Measurements from ENCODE around the gene IGSF10. TPM values are rescaled to one million over a fixed set of nuclear protein-coding genes. Genes with fewer than 3 reads are reported as not detected.

The IGSF10 gene
- total RNA-seq, 1 donor from 2014 or later, result 30.9 TPM

GRCh38 chr3:151436675-151437446 lies 24.0 kb downstream of the IGSF10 start:
- H3K36me3 ChIP-seq, result no peaks in the 10 kb centered on the region
- DNase-seq (no peak), ATAC-seq (no peak)
- no peak overlapping the region for H3K4me3 ChIP-seq
- intact Hi-C loops (cut with DNase I), result no loop called here
- H3K27me3 ChIP-seq (ENCODE audit: low read depth), result no peaks in the 10 kb centered on the region
- no peaks in the 10 kb centered on the region for H3K4me1 ChIP-seq
- no peaks in the 10 kb centered on the region for H3K9me3 ChIP-seq
- TF ChIP-seq, protein P1, sequence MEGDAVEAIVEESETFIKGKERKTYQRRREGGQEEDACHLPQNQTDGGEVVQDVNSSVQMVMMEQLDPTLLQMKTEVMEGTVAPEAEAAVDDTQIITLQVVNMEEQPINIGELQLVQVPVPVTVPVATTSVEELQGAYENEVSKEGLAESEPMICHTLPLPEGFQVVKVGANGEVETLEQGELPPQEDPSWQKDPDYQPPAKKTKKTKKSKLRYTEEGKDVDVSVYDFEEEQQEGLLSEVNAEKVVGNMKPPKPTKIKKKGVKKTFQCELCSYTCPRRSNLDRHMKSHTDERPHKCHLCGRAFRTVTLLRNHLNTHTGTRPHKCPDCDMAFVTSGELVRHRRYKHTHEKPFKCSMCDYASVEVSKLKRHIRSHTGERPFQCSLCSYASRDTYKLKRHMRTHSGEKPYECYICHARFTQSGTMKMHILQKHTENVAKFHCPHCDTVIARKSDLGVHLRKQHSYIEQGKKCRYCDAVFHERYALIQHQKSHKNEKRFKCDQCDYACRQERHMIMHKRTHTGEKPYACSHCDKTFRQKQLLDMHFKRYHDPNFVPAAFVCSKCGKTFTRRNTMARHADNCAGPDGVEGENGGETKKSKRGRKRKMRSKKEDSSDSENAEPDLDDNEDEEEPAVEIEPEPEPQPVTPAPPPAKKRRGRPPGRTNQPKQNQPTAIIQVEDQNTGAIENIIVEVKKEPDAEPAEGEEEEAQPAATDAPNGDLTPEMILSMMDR (IDR thresholded peaks at IDR 0.05), result no peak
- H3K27ac ChIP-seq, result no peak overlapping the region

- H3K27ac ChIP-seq, result no peak overlapping the region
- intact Hi-C loops (cut with DNase I), result no loop called here
- no peaks in the 10 kb centered on the region for H3K27me3 ChIP-seq (ENCODE audit: low read depth)
- H3K4me3 ChIP-seq, result no peak overlapping the region
- no peaks in the 10 kb centered on the region for H3K4me1 ChIP-seq
- no peaks in the 10 kb centered on the region for H3K9me3 ChIP-seq
- no peak for ATAC-seq
- H3K36me3 ChIP-seq, result no peaks in the 10 kb centered on the region
- TF ChIP-seq, protein P1 (IDR thresholded peaks at IDR 0.05), result no peak
- no peak for DNase-seq
These were observed 26.5 kb downstream of the IGSF10 start for GRCh38 chr3:151434151-151434890.

DNA sequence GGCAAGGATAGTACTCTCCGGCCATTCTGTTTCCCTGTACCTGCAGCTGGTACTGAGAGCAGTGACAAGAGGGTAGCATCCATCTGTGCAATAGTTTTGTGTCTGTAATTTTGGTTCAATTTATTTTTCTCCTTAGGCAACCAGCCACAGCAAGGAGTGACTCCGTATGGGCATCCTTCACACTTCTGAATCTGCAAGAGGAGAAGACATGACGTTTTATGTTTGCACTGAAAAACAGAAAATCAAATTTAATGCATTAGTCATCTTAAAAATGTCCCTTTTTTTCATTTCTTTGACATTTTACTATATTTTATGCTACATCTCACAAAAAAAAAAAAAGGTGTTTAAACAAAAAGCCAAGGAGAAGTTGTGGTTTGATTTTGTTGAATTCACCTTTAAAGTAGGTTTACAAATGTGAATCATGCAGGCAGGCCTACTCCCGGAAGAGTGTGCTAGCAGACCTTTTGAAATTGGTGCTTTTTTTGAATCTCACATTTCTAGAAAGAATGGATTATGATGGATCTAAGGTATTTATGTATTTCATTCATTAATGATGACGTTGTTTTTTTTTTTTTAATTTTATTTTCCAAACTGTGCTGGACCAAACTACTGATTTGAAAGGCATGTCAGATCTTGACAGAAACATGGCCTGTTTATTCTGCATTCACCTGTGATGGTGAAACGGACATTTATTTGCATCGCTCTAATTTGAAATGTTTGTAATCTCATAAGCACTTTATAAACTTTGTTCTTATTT lies 28.1 kb downstream of the IGSF10 start:
- no peak overlapping the region for H3K4me3 ChIP-seq
- DNase-seq, result no peak

DNA sequence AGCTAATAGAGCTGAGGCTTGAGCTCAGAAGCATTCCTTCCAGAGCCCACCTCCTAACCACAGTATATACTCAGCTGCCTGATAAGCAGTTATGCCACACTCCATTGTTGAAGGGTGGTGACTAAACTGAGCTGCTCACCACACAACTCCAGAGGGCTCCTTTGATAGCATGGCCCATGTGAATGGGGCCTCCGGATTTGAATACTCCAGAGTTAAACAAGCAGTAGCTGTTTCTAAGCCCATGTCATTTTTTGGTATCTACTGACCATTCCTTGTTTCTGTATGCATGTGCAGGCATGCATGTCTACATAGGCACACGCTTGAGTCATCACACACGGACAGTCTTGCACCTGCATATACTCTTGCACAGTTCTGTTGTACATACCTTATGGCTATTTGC lies 28.9 kb downstream of the IGSF10 start:
- intact Hi-C loops (cut with DNase I), result no loop called here
- no peaks in the 10 kb centered on the region for H3K36me3 ChIP-seq
- H3K4me1 ChIP-seq, result no peaks in the 10 kb centered on the region
- ATAC-seq, result no peak
- H3K27ac ChIP-seq, result no peak overlapping the region
- H3K4me3 ChIP-seq, result no peak overlapping the region
- no peaks in the 10 kb centered on the region for H3K27me3 ChIP-seq (ENCODE audit: low read depth)
- TF ChIP-seq, protein P1 (IDR thresholded peaks at IDR 0.05), result no peak
- no peak for DNase-seq
- no peaks in the 10 kb centered on the region for H3K9me3 ChIP-seq

More for the DNA sequence above, 28.1 kb downstream of the IGSF10 start:
- intact Hi-C loops (cut with DNase I), result no loop called here
- Histone ChIP-seq H3K27me3 (ENCODE audit: low read depth) (no peaks in the 10 kb centered on the region), H3K4me1 (no peaks in the 10 kb centered on the region), H3K9me3 (no peaks in the 10 kb centered on the region), H3K36me3 (no peaks in the 10 kb centered on the region), H3K27ac (no peak overlapping the region)
- TF ChIP-seq, protein P1 (IDR thresholded peaks at IDR 0.05), result no peak
- no peak for ATAC-seq

DNA sequence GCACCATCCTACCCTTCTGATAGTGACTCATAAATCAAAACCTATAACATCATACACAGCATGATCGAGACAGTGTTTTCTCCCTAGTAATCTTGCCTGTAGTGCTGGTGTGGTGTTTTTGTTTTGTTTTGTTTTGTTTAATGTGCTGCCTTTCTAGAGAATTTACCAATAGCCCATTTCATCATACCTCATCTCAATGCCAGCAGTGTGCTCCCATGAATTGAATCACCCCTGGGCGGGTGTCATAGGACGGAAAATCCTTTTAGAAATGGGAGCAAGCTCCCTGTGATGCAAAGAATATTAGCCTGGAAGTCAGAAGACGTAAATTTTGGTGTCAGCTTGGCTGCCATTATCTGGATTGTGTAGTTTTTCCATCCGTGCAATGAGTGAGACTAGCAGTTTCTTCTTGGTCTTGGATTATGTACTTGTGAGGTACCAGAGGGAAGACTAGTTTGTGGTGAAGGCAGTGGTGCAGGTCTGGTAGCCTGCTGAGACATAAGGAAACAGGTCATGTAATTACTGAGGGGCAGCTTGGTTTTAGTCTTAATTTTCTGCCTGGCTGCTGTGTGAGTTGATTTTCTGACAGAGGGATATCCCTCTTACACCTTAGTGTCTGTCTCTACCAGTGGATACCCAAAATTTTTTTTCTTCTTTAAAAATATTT lies 29.9 kb downstream of the IGSF10 start:
- no peak for ATAC-seq
- intact Hi-C loops (cut with DNase I), result no loop called here
- DNase-seq, result no peak
- TF ChIP-seq, protein P1 (IDR thresholded peaks at IDR 0.05), result no peak
- H3K27me3 ChIP-seq (ENCODE audit: low read depth), result no peaks in the 10 kb centered on the region
- no peaks in the 10 kb centered on the region for H3K9me3 ChIP-seq
- H3K4me3 ChIP-seq, result no peak overlapping the region
- no peaks in the 10 kb centered on the region for H3K4me1 ChIP-seq
- H3K36me3 ChIP-seq, result no peaks in the 10 kb centered on the region
- H3K27ac ChIP-seq, result no peak overlapping the region
